Neural progenitor cell (in vitro differentiated cells): ENCODE data around the gene COX7A2L. TPM values are rescaled to one million over a fixed set of nuclear protein-coding genes. Genes with fewer than 3 reads are reported as not detected.
A peak's percentile ranks its signal among the peaks of the same experiment; 100 is the strongest.

Source experiments
- DNase-seq: peaks from one replicate; pipeline ENCODE4 v3.0.0-alpha.2; 2016; ENCODE audit warnings: low spot score
- H2AFZ ChIP-seq: fragments of 200-600 bp; sonication (generic); replicated peaks from 2 replicates; pipeline ENCODE4 v1.6.1; 2016; ENCODE audit warnings: antibody characterized with exemption
- H3F3A ChIP-seq: fragments of 200-600 bp; sonication (generic); 2 replicates; pipeline ENCODE4 v1.6.1; 2016; ENCODE audit warnings: antibody characterized with exemption, low read depth
- H3K27ac ChIP-seq: fragments of 200-600 bp; sonication (generic); 2 replicates; pipeline ENCODE4 v1.5.1; 2016; ENCODE audit warnings: mild to moderate bottlenecking
- H3K27me3 ChIP-seq: fragments of 200-600 bp; sonication (generic); 2 replicates; pipeline ENCODE4 v1.6.1; 2016; ENCODE audit warnings: mild to moderate bottlenecking, moderate library complexity
- H3K36me3 ChIP-seq: fragments of 200-600 bp; sonication (generic); 2 replicates; pipeline ENCODE4 v1.5.1; 2016
- H3K4me1 ChIP-seq: fragments of 200-600 bp; sonication (generic); 2 replicates; pipeline ENCODE4 v1.6.1; 2016; ENCODE audit warnings: mixed run types
- H3K4me2 ChIP-seq: fragments of 200-600 bp; sonication (generic); 2 replicates; pipeline ENCODE4 v1.6.1; 2016
- H3K4me3 ChIP-seq: fragments of 200-600 bp; sonication (generic); 2 replicates; pipeline ENCODE4 v1.5.1; 2016
- H3K79me2 ChIP-seq: fragments of 200-600 bp; sonication (generic); 2 replicates; pipeline ENCODE4 v1.6.1; 2016; ENCODE audit warnings: low read depth
- H3K9ac ChIP-seq: fragments of 200-600 bp; sonication (generic); 2 replicates; pipeline ENCODE4 v1.6.1; 2016
- H3K9me3 ChIP-seq: fragments of 200-600 bp; sonication (generic); 2 replicates; pipeline ENCODE4 v1.5.1; 2016; ENCODE audit warnings: low read depth
- H4K20me1 ChIP-seq: fragments of 200-600 bp; sonication (generic); 2 replicates; pipeline ENCODE4 v1.6.1; 2016; ENCODE audit warnings: low read depth
- H3K27ac Mint-ChIP-seq: 3 replicates; pipeline ENCODE4 v1.8.0; 2021; ENCODE audit warnings: mixed read lengths
- H3K27me3 Mint-ChIP-seq: 2 replicates; pipeline ENCODE4 v1.8.0; 2022; ENCODE audit warnings: low read depth, mild to moderate bottlenecking, inconsistent platforms, moderate library complexity, mixed read lengths; ENCODE audit not compliant: insufficient read depth
- H3K36me3 Mint-ChIP-seq: 3 replicates; pipeline ENCODE4 v1.8.0; 2021; ENCODE audit warnings: mixed read lengths
- H3K4me1 Mint-ChIP-seq: 3 replicates; pipeline ENCODE4 v1.8.0; 2021; ENCODE audit warnings: mixed read lengths
- H3K4me3 Mint-ChIP-seq: 3 replicates; pipeline ENCODE4 v1.8.0; 2021; ENCODE audit warnings: mild to moderate bottlenecking, moderate library complexity, mixed read lengths
- H3K9me3 Mint-ChIP-seq: 3 replicates; pipeline ENCODE4 v1.8.0; 2020; ENCODE audit warnings: mixed read lengths
- EZH2 ChIP-seq: fragments of 200-600 bp; sonication (generic); IDR thresholded peaks from 2 replicates; pipeline ENCODE4 v1.6.1; 2017; ENCODE audit warnings: antibody characterized with exemption, mild to moderate bottlenecking, moderate library complexity
- EZH2phosphoT487 ChIP-seq: fragments of 200-600 bp; sonication (generic); IDR thresholded peaks from 2 replicates; pipeline ENCODE4 v1.6.1; 2017; ENCODE audit warnings: antibody characterized with exemption
- total RNA-seq: library from RNA; depleted of rRNA; stranded (reverse); fragments of >200 nt; gene quantifications from 2 replicates; pipeline ENCODE4 v1.2.3, GENCODE V29; 2015; ENCODE audit warnings: low replicate concordance
- TF ChIP-seq, protein P1 (sequence below): fragments of 200-600 bp; sonication (generic); IDR thresholded peaks from 2 replicates; pipeline ENCODE4 v1.5.1; 2017; ENCODE audit warnings: antibody characterized with exemption, mild to moderate bottlenecking

The COX7A2L gene
- total RNA-seq, 1 donor from 2014 or later: 292 TPM

DNA sequence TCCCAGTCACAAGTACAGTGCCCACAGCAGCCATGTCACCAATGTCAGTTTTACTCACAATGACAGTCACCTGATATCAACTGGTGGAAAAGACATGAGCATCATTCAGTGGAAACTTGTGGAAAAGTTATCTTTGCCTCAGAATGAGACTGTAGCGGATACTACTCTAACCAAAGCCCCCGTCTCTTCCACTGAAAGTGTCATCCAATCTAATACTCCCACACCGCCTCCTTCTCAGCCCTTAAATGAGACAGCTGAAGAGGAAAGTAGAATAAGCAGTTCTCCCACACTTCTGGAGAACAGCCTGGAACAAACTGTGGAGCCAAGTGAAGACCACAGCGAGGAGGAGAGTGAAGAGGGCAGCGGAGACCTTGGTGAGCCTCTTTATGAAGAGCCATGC, 31.3 kb downstream of the COX7A2L start:
- Histone ChIP-seq H3K27ac (no peak overlapping the region), H3K27me3 (no peaks in the 10 kb centered on the region), H3K9me3 (no peaks in the 10 kb centered on the region), H3F3A (peaks cover 11% of the 10 kb centered on the region), H3K4me2 (no peak overlapping the region), H3K9ac (no peak overlapping the region), H4K20me1 (no peaks in the 10 kb centered on the region), H3K4me1 (no peaks in the 10 kb centered on the region), H3K4me3 (no peak overlapping the region), H3K79me2 (no peaks in the 10 kb centered on the region), H3K36me3 (peaks cover 4% of the 10 kb centered on the region), H2AFZ (no peak overlapping the region)
- no peak for TF ChIP-seq EZH2
- TF ChIP-seq, protein P1, sequence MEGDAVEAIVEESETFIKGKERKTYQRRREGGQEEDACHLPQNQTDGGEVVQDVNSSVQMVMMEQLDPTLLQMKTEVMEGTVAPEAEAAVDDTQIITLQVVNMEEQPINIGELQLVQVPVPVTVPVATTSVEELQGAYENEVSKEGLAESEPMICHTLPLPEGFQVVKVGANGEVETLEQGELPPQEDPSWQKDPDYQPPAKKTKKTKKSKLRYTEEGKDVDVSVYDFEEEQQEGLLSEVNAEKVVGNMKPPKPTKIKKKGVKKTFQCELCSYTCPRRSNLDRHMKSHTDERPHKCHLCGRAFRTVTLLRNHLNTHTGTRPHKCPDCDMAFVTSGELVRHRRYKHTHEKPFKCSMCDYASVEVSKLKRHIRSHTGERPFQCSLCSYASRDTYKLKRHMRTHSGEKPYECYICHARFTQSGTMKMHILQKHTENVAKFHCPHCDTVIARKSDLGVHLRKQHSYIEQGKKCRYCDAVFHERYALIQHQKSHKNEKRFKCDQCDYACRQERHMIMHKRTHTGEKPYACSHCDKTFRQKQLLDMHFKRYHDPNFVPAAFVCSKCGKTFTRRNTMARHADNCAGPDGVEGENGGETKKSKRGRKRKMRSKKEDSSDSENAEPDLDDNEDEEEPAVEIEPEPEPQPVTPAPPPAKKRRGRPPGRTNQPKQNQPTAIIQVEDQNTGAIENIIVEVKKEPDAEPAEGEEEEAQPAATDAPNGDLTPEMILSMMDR: no peak
- TF ChIP-seq EZH2phosphoT487: no peak
- Mint-ChIP-seq H3K9me3 (no peaks in the 10 kb centered on the region), H3K4me3 (no peak overlapping the region), H3K27ac (no peak overlapping the region), H3K27me3 (no peaks in the 10 kb centered on the region), H3K4me1 (no peaks in the 10 kb centered on the region), H3K36me3 (peaks cover 22% of the 10 kb centered on the region)
- DNase-seq: no peak

DNA sequence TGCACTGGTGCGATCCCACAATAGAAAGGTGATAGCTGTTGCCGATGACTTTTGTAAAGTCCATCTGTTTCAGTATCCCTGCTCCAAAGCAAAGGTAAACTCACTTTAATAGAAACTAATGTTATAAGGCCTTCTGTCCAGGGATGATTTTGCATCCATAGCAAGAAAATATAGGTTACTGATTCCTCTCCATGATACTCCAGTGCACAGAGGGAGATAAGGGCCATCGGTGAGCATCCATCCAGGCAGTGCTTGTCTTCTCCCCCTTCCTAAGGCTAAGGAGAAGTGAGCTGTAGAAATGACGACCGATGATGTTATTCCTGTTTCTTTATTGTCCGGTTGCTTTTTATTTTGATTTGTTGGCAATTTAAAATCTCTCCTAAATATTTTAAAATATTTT, 32.1 kb downstream of the COX7A2L start:
- no peak for DNase-seq
- Mint-ChIP-seq H3K4me1 (no peaks in the 10 kb centered on the region), H3K36me3 (peaks cover 20% of the 10 kb centered on the region), H3K4me3 (no peak overlapping the region), H3K27me3 (no peaks in the 10 kb centered on the region), H3K27ac (no peak overlapping the region), H3K9me3 (no peaks in the 10 kb centered on the region)
- Histone ChIP-seq H3K36me3 (peaks cover 4% of the 10 kb centered on the region), H3K4me1 (no peaks in the 10 kb centered on the region), H3K9ac (no peak overlapping the region), H3K9me3 (no peaks in the 10 kb centered on the region), H3F3A (peaks cover 11% of the 10 kb centered on the region), H3K4me3 (no peak overlapping the region), H3K4me2 (no peak overlapping the region), H3K27ac (no peak overlapping the region), H3K27me3 (no peaks in the 10 kb centered on the region), H4K20me1 (no peaks in the 10 kb centered on the region), H3K79me2 (no peaks in the 10 kb centered on the region), H2AFZ (no peak overlapping the region)
- TF ChIP-seq EZH2 (no peak), EZH2phosphoT487 (no peak)
- TF ChIP-seq, protein P1: no peak

DNA sequence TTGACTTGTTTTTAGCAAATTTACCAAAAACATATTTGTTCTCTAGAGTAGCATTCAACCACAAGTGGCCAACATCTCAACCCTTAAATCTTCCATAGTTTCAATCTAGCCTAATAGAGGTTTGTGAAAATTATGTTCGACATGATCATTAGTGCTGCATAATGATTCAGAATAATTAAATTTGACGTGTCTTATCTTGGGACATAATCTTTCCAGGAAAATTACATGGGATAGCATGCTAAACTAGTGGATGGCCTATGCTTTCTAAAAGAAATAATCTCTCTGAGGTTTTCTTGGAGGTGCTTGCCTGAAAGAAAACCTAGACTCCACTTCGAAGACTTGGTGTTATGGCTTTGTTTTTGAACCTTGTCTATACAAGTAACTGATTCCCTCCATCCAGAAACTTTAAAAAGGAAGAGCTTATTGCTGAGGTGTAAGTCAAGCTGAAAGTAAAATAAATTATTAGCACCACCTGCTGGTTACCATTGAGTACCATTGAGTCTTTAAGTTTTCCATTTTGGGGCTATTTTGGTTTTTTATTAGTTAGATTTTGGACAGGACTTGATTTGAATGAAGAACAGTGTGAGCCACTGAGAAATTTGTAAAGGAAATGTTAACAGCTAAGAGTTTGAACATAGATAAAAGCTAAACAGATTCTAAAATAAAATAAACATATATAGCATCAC, 32.7 kb downstream of the COX7A2L start:
- Mint-ChIP-seq H3K4me3 (no peak overlapping the region), H3K36me3 (peaks cover 15% of the 10 kb centered on the region), H3K9me3 (no peaks in the 10 kb centered on the region), H3K27me3 (no peaks in the 10 kb centered on the region), H3K27ac (no peak overlapping the region), H3K4me1 (no peaks in the 10 kb centered on the region)
- no peak overlapping the region for H3K4me3 ChIP-seq
- no peak overlapping the region for H3K4me2 ChIP-seq
- peak overlapping the region; percentile 46 for H3K27ac ChIP-seq
- H3K9ac ChIP-seq: no peak overlapping the region
- H3K36me3 ChIP-seq: peaks cover 4% of the 10 kb centered on the region
- H2AFZ ChIP-seq: no peak overlapping the region
- no peaks in the 10 kb centered on the region for H4K20me1 ChIP-seq
- H3K27me3 ChIP-seq: no peaks in the 10 kb centered on the region
- H3K9me3 ChIP-seq: no peaks in the 10 kb centered on the region
- H3F3A ChIP-seq: peaks cover 11% of the 10 kb centered on the region
- DNase-seq: no peak
- no peaks in the 10 kb centered on the region for H3K79me2 ChIP-seq
- TF ChIP-seq EZH2phosphoT487: no peak
- TF ChIP-seq, protein P1: peak; percentile 36
- H3K4me1 ChIP-seq: no peaks in the 10 kb centered on the region
